H1 (cell line): ENCODE results near the gene GPHB5.

Source experiments
- CBX8 ChIP-seq: fragments of 300-800, 300-1000 bp; sonication (generic); IDR thresholded peaks from 2 replicates; pipeline ENCODE4 v1.7.1; 2016; ENCODE audit warnings: low read depth, low read length, borderline replicate concordance
- CTCF ChIP-seq, 3 experiments: IDR thresholded peaks; 1 replicate in 2 of 3; 2 replicates in 1 of 3; pipeline versions ENCODE4 v1.5.1 to v1.6.1; 2011; ENCODE audit warnings: low read length in 3 of 3, mild to moderate bottlenecking in 3 of 3, inconsistent platforms in 2 of 3, low read depth in 1 of 3, moderate library complexity in 1 of 3; ENCODE audit not compliant: insufficient read depth in 1 of 3; ENCODE audit errors: control extremely low read depth in 1 of 3
- EGR1 ChIP-seq: IDR thresholded peaks from 2 replicates; pipeline ENCODE4 v1.6.1; 2011; ENCODE audit warnings: low read depth, low read length, borderline replicate concordance
- GABPA ChIP-seq: IDR thresholded peaks from 2 replicates; pipeline ENCODE4 v1.6.1; 2011; ENCODE audit warnings: mild to moderate bottlenecking, low read length, moderate library complexity, borderline replicate concordance; ENCODE audit not compliant: insufficient read depth
- HDAC6 ChIP-seq: IDR thresholded peaks from one replicate; pipeline ENCODE4 v1.7.1; 2012; ENCODE audit warnings: low read depth, mild to moderate bottlenecking, inconsistent platforms, low read length, moderate library complexity
- MAX ChIP-seq: IDR thresholded peaks from 2 replicates; pipeline ENCODE4 v1.6.1; 2012; ENCODE audit warnings: inconsistent platforms
- POLR2AphosphoS5 ChIP-seq: IDR thresholded peaks from 2 replicates; pipeline ENCODE4 v1.6.1; 2011; ENCODE audit warnings: low read depth, low read length
- SP1 ChIP-seq: IDR thresholded peaks from 2 replicates; pipeline ENCODE4 v1.6.1; 2011; ENCODE audit warnings: low read depth, low read length

GRCh38 chr14:63318835-63319234, at the start of gene GPHB5:
- TF ChIP-seq CTCF (IDR thresholded peaks at IDR 0.05; ENCODE audit: control extremely low read depth in 1 of 3, insufficient read depth in 1 of 3, low read depth in 1 of 3, low read length in 3 of 3) (no peak), SP1 (no peak), CBX8 (no peak), GABPA (no peak), HDAC6 (no peak), MAX (no peak), EGR1 (no peak), POLR2AphosphoS5 (no peak)
